Nephron (organoid): ENCODE data around the gene PLEKHG5.

Experiments
- H3K27ac Mint-ChIP-seq, 3 experiments: 2 replicates each; pipeline ENCODE4 v1.8.0; 2020; ENCODE audit warnings: mixed read lengths in 3 of 3, mild to moderate bottlenecking in 2 of 3, moderate library complexity in 1 of 3
- H3K27me3 Mint-ChIP-seq: 2 replicates; pipeline ENCODE4 v1.8.0; 2021; ENCODE audit warnings: low read depth, mild to moderate bottlenecking, moderate library complexity, mixed read lengths
- H3K36me3 Mint-ChIP-seq: 2 replicates; pipeline ENCODE4 v1.8.0; 2020; ENCODE audit warnings: low read depth, mixed read lengths
- H3K4me1 Mint-ChIP-seq: 2 replicates; pipeline ENCODE4 v1.8.0; 2020; ENCODE audit warnings: mixed read lengths
- H3K4me3 Mint-ChIP-seq, 3 experiments: 2 replicates each; pipeline ENCODE4 v1.8.0; 2020; ENCODE audit warnings: mild to moderate bottlenecking in 3 of 3, mixed read lengths in 3 of 3, moderate library complexity in 2 of 3
- H3K9me3 Mint-ChIP-seq: 2 replicates; pipeline ENCODE4 v1.8.0; 2020; ENCODE audit warnings: mixed read lengths
- CTCF ChIP-seq, 3 experiments: fragments of 200-600 bp; sonication (generic); IDR thresholded peaks; one replicate each; pipeline ENCODE4 v1.5.0; 2021; ENCODE audit warnings: antibody characterized with exemption in 3 of 3; ENCODE audit not compliant: unreplicated experiment in 3 of 3

PLEKHG5 gene

GRCh38 chr1:6423321-6423999, 68.0 kb downstream of the PLEKHG5 start:
- Mint-ChIP-seq H3K36me3 (no peaks in the 10 kb centered on the region), H3K4me3 (peak overlapping the region in 1 of 3 experiments; percentile 13), H3K4me1 (no peaks in the 10 kb centered on the region), H3K9me3 (no peaks in the 10 kb centered on the region), H3K27ac (no peak overlapping the region), H3K27me3 (peaks cover 88% of the 10 kb centered on the region)
- peak; percentile 78 to 79 (median 79) for TF ChIP-seq CTCF (IDR thresholded peaks at IDR 0.05; ENCODE audit: unreplicated experiment in 3 of 3)

- Mint-ChIP-seq H3K27me3 (peaks cover 90% of the 10 kb centered on the region), H3K4me3 (no peak overlapping the region), H3K9me3 (no peaks in the 10 kb centered on the region), H3K36me3 (no peaks in the 10 kb centered on the region), H3K27ac (no peak overlapping the region), H3K4me1 (no peaks in the 10 kb centered on the region)
- TF ChIP-seq CTCF (IDR thresholded peaks at IDR 0.05; ENCODE audit: unreplicated experiment in 3 of 3), result no peak
Observed at GRCh38 chr1:6421266-6421665, 70.2 kb downstream of the PLEKHG5 start.

- Mint-ChIP-seq H3K27ac (no peak overlapping the region), H3K27me3 (peaks cover 90% of the 10 kb centered on the region), H3K36me3 (no peaks in the 10 kb centered on the region), H3K4me1 (no peaks in the 10 kb centered on the region), H3K9me3 (no peaks in the 10 kb centered on the region), H3K4me3 (no peak overlapping the region)
- no peak for TF ChIP-seq CTCF (IDR thresholded peaks at IDR 0.05; ENCODE audit: unreplicated experiment in 3 of 3)
Observed at GRCh38 chr1:6420454-6421042, 70.9 kb downstream of the PLEKHG5 start.

- H3K9me3 Mint-ChIP-seq, result no peaks in the 10 kb centered on the region
- TF ChIP-seq CTCF (IDR thresholded peaks at IDR 0.05; ENCODE audit: unreplicated experiment in 3 of 3), result no peak
- H3K4me3 Mint-ChIP-seq, result peak within 1 kb of the TSS in 2 of 3 experiments; percentile 58 to 65
Observed at GRCh38 chr1:6419804-6420453, 71.5 kb downstream of the PLEKHG5 start, which contains the start of gene HES2. Gene HES2 (minus strand): TSS chr1:6419919. CDS start chr1:6419820, 99 bp downstream.

GRCh38 chr1:6419397-6419803, 72.1 kb downstream of the PLEKHG5 start:
- H3K9me3 Mint-ChIP-seq, result no peaks in the 10 kb centered on the region
- no peak overlapping the region for H3K27ac Mint-ChIP-seq
- no peaks in the 10 kb centered on the region for H3K4me1 Mint-ChIP-seq
- no peak for TF ChIP-seq CTCF (IDR thresholded peaks at IDR 0.05; ENCODE audit: unreplicated experiment in 3 of 3)
- peak overlapping the region in 2 of 3 experiments; percentile 58 to 65 for H3K4me3 Mint-ChIP-seq
- H3K27me3 Mint-ChIP-seq, result peaks cover 95% of the 10 kb centered on the region
- H3K36me3 Mint-ChIP-seq, result no peaks in the 10 kb centered on the region

More at GRCh38 chr1:6419804-6420453, 71.5 kb downstream of the PLEKHG5 start, which contains the start of gene HES2:
- H3K27ac Mint-ChIP-seq, result no peak within 1 kb of the TSS
- H3K27me3 Mint-ChIP-seq, result peaks cover 91% of the 10 kb centered on the region
- H3K36me3 Mint-ChIP-seq, result no peaks in the 10 kb centered on the region
- no peaks in the 10 kb centered on the region for H3K4me1 Mint-ChIP-seq
